ENCODE data around the gene CYTH4. TPM values are rescaled to one million over a fixed set of nuclear protein-coding genes. Genes with fewer than 3 reads are reported as not detected.

CYTH4 gene
- total RNA-seq, 1 donor from 2014 or later = 7.0 TPM

GRCh38 chr22:37283393-37283937 lies 1.2 kb downstream of the CYTH4 start:
- intact Hi-C loops (cut with DNase I) = no loop called here
- no peak for ATAC-seq (ENCODE audit: poor library complexity)
- peak; percentile 54 for DNase-seq

- DNase-seq (no peak), ATAC-seq (ENCODE audit: poor library complexity) (peak; percentile 25)
- intact Hi-C loops (cut with DNase I) = no loop called here
Observed at GRCh38 chr22:37284126-37284804, 2.0 kb downstream of the CYTH4 start.

- peak; percentile 77 for ATAC-seq (ENCODE audit: poor library complexity)
- DNase-seq = peak; percentile 77
- intact Hi-C loops (cut with DNase I) = no loop called here
Observed at GRCh38 chr22:37284805-37285355, 2.6 kb downstream of the CYTH4 start.

- intact Hi-C loops (cut with DNase I) = no loop called here
- DNase-seq (no peak), ATAC-seq (ENCODE audit: poor library complexity) (no peak)
Observed at GRCh38 chr22:37285937-37286336, 3.6 kb downstream of the CYTH4 start.

- intact Hi-C loops (cut with DNase I) = no loop called here
- DNase-seq = no peak
- ATAC-seq (ENCODE audit: poor library complexity) = no peak
Observed at GRCh38 chr22:37287550-37287951, 5.2 kb downstream of the CYTH4 start.

- no peak for DNase-seq
- intact Hi-C loops (cut with DNase I) = no loop called here
- ATAC-seq (ENCODE audit: poor library complexity) = no peak
Observed at GRCh38 chr22:37288521-37288920, 6.2 kb downstream of the CYTH4 start.

- DNase-seq (no peak), ATAC-seq (ENCODE audit: poor library complexity) (no peak)
- intact Hi-C loops (cut with DNase I) = no loop called here
Observed at GRCh38 chr22:37289156-37289735, 6.9 kb downstream of the CYTH4 start.

- intact Hi-C loops (cut with DNase I) = no loop called here
- DNase-seq (peak; percentile 68), ATAC-seq (ENCODE audit: poor library complexity) (peak; percentile 69)
Observed at GRCh38 chr22:37290737-37291136, 8.4 kb downstream of the CYTH4 start.

GRCh38 chr22:37291559-37292298 lies 9.4 kb downstream of the CYTH4 start:
- ATAC-seq (ENCODE audit: poor library complexity) (no peak), DNase-seq (no peak)
- intact Hi-C loops (cut with DNase I) = no loop called here

GRCh38 chr22:37292641-37293040 lies 10.3 kb downstream of the CYTH4 start:
- no peak for DNase-seq
- ATAC-seq (ENCODE audit: poor library complexity) = no peak
- intact Hi-C loops (cut with DNase I) = no loop called here

- DNase-seq (no peak), ATAC-seq (ENCODE audit: poor library complexity) (no peak)
- intact Hi-C loops (cut with DNase I) = no loop called here
Observed at GRCh38 chr22:37293172-37293571, 10.9 kb downstream of the CYTH4 start.

GRCh38 chr22:37294747-37295146 lies 12.4 kb downstream of the CYTH4 start:
- DNase-seq (no peak), ATAC-seq (ENCODE audit: poor library complexity) (no peak)

GRCh38 chr22:37295213-37295886 lies 13.0 kb downstream of the CYTH4 start:
- intact Hi-C loops (cut with DNase I) = no loop called here
- no peak for ATAC-seq (ENCODE audit: poor library complexity)

More at GRCh38 chr22:37294747-37295146, 12.4 kb downstream of the CYTH4 start:
- intact Hi-C loops (cut with DNase I) = no loop called here

GRCh38 chr22:37295946-37296345 lies 13.6 kb downstream of the CYTH4 start:
- intact Hi-C loops (cut with DNase I) = no loop called here
- ATAC-seq (ENCODE audit: poor library complexity) (no peak), DNase-seq (no peak)

More at GRCh38 chr22:37295213-37295886, 13.0 kb downstream of the CYTH4 start:
- no peak for DNase-seq

GRCh38 chr22:37298748-37299495 lies 16.6 kb downstream of the CYTH4 start:
- ATAC-seq (ENCODE audit: poor library complexity) (no peak), DNase-seq (no peak)
- intact Hi-C loops (cut with DNase I) = no loop called here

- DNase-seq (no peak), ATAC-seq (ENCODE audit: poor library complexity) (no peak)
- intact Hi-C loops (cut with DNase I) = no loop called here
Observed at GRCh38 chr22:37299969-37300509, 17.7 kb downstream of the CYTH4 start.

- intact Hi-C loops (cut with DNase I) = no loop called here
- ATAC-seq (ENCODE audit: poor library complexity) (peak; percentile 37), DNase-seq (no peak)
Observed at GRCh38 chr22:37300551-37301017, 18.3 kb downstream of the CYTH4 start.

All from Right ventricle myocardium superior (tissue), 1 donor.